PC-3 (cell line): ENCODE results near the gene CBX2. TPM values are rescaled to one million over a fixed set of nuclear protein-coding genes. Genes with fewer than 3 reads are reported as not detected.

Experiments used
- ATAC-seq: fragments of 200-7000 bp; cut with Tn5 transposase; 2 replicates; pipeline ENCODE4 v1.9.1; 2020; ENCODE audit warnings: mild to moderate bottlenecking, moderate library complexity
- BruUV-seq: library from RNA; stranded (reverse); fragments of 400-500 nt; replicated peaks from 2 replicates; lab custom pipeline; 2021; lab: Mats Ljungman, UMichigan
- CTCF ChIA-PET: fragments of 300-600 bp; sonication (Branson Sonifier 250); formaldehyde crosslinking; loops from one replicate; lab custom pipeline; 2022; ENCODE audit warnings: antibody characterized with exemption; lab: Charles Lee
- POLR2A ChIA-PET: fragments of 300-600 bp; sonication (Branson Sonifier 250); formaldehyde crosslinking; loops from one replicate; lab custom pipeline; 2022; ENCODE audit warnings: antibody characterized with exemption; ENCODE audit not compliant: unreplicated experiment; lab: Charles Lee
- DNase-seq: peaks from one replicate; pipeline ENCODE4 v3.0.0-alpha.2; 2015
- H2AFZ ChIP-seq: fragments of 300-600 bp; sonication (generic); 2 replicates; pipeline ENCODE4 v1.6.0; 2016; ENCODE audit warnings: antibody characterized with exemption, low read length
- H3F3A ChIP-seq: fragments of 300-600 bp; sonication (generic); one replicate; pipeline ENCODE4 v1.6.0; 2017; ENCODE audit warnings: antibody characterized with exemption, low read length, control low read depth, mild to moderate bottlenecking; ENCODE audit not compliant: unreplicated experiment
- H3K27ac ChIP-seq: fragments of 300-600 bp; sonication (generic); 2 replicates; pipeline ENCODE4 v1.5.1; 2016; ENCODE audit warnings: mild to moderate bottlenecking, low read length
- H3K27me3 ChIP-seq: fragments of 300-600 bp; sonication (generic); 2 replicates; pipeline ENCODE4 v1.6.1; 2016; ENCODE audit warnings: low read length, mixed read lengths
- H3K36me3 ChIP-seq: fragments of 300-600 bp; sonication (generic); 2 replicates; pipeline ENCODE4 v1.6.1; 2016; ENCODE audit warnings: low read depth, mixed run types, low read length, mixed read lengths
- H3K4me1 ChIP-seq: fragments of 300-600 bp; sonication (generic); 2 replicates; pipeline ENCODE4 v1.5.1; 2016; ENCODE audit warnings: low read length; ENCODE audit not compliant: insufficient read depth
- H3K4me2 ChIP-seq: fragments of 300-600 bp; sonication (generic); 2 replicates; pipeline ENCODE4 v1.6.0; 2016; ENCODE audit warnings: low read length
- H3K4me3 ChIP-seq: fragments of 300-600 bp; sonication (generic); 2 replicates; pipeline ENCODE4 v1.5.1; 2016; ENCODE audit warnings: mild to moderate bottlenecking, low read length, mixed read lengths
- H3K79me2 ChIP-seq: fragments of 300-600 bp; sonication (generic); 2 replicates; pipeline ENCODE4 v1.6.1; 2017; ENCODE audit warnings: low read length, mixed read lengths
- H3K9ac ChIP-seq: fragments of 300-600 bp; sonication (generic); 2 replicates; pipeline ENCODE4 v1.6.0; 2016; ENCODE audit warnings: mild to moderate bottlenecking, low read length
- H3K9me2 ChIP-seq: fragments of 300-600 bp; sonication (generic); replicated peaks from 2 replicates; pipeline ENCODE4 v1.6.1; 2016; ENCODE audit warnings: mixed run types, low read length, mixed read lengths
- H3K9me3 ChIP-seq: fragments of 300-600 bp; sonication (generic); 2 replicates; pipeline ENCODE4 v1.6.1; 2016; ENCODE audit warnings: low read length, mixed read lengths
- H4K20me1 ChIP-seq: fragments of 300-600 bp; sonication (generic); 2 replicates; pipeline ENCODE4 v1.6.1; 2016; ENCODE audit warnings: low read length, mixed read lengths
- EZH2 ChIP-seq: fragments of 300-600 bp; sonication (generic); IDR thresholded peaks from one replicate; pipeline ENCODE4 v1.6.1; 2017; ENCODE audit warnings: antibody characterized with exemption, mild to moderate bottlenecking, low read length; ENCODE audit not compliant: unreplicated experiment
- EZH2phosphoT487 ChIP-seq: fragments of 300-600 bp; sonication (generic); IDR thresholded peaks from 2 replicates; pipeline ENCODE4 v1.6.1; 2018; ENCODE audit warnings: mild to moderate bottlenecking, antibody characterized with exemption, low read length, borderline replicate concordance
- intact Hi-C: fragments of 100-400 bp; cut with micrococcal nuclease; formaldehyde crosslinking; loops from 2 replicates; pipeline ENCODE4 v1.9.0; 2023
- total RNA-seq: library from RNA; depleted of rRNA; stranded (reverse); fragments of >200 nt; gene quantifications from 2 replicates; pipeline ENCODE4 v1.2.3, GENCODE V29; 2014
- TF ChIP-seq, protein P1 (sequence below): fragments of 300-600 bp; sonication (generic); conservative IDR thresholded peaks from 2 replicates; pipeline ENCODE4 v1.5.1; 2017; ENCODE audit warnings: antibody characterized with exemption, low read depth, mild to moderate bottlenecking, low read length

CBX2 gene
- total RNA-seq, 1 experiment from 2014 or later = 39.2 TPM

DNA sequence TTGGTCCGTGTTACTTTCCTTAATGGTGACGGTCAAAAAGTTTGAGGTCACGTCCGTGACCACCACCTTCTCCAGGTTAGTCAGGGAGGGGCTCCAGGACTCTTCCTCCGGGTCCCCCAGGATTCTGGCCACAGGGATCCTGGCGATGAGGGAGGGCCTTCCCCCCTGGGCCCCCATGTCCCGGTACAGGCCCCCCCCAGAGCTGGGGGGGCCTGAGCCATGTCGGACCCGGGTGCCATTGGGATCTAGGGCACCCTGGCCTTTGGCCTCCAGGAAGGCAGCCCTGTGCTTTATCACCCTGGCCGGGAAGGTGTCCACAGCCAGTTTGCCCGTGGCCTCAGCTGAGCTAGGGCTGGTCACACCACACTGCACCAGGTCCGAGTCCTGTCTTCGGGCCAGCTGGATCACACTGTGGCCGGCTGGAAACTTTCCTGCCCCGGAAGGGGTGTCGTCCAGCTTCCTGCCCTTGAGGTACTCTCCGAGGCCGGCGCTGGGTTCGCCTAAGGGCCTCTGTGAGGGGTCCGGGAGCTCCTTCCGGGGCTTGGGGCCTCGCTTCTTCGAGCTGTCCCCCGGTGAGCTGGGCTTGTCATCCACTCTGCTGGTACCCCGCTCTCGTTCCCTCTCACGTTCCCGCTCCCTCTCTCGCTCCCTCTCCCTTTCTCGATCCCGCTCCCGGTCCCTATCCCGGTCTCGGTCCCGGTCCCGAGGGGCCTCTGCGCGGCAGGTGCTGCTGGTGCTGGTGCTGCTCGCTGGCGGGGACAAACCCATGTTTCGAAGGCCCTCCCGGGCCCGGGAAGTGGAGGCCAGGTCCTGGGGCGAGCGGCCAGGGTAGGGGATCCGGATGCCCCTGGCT, 16.9 kb downstream of the CBX2 start:
- ATAC-seq = no peak
- no peak for DNase-seq
- H3K36me3 ChIP-seq = 0 out of 2 replicates have a peak, but pooled peaks cover 6% of the 10 kb centered on the region
- no peaks in the 10 kb centered on the region for H3K9me3 ChIP-seq
- peaks cover 3% of the 10 kb centered on the region; the same call in 1 of the 2 replicates for H4K20me1 ChIP-seq
- peaks cover 31% of the 10 kb centered on the region for H3K27me3 ChIP-seq
- H2AFZ ChIP-seq = no peak overlapping the region
- H3K9me2 ChIP-seq = no peaks in the 10 kb centered on the region
- ChIA-PET POLR2A (no interaction called here), CTCF (no interaction called here)
- H3K27ac ChIP-seq = no peak overlapping the region
- no peak overlapping the region for H3K4me3 ChIP-seq
- H3K4me2 ChIP-seq = no peak overlapping the region
- no peak overlapping the region for H3K9ac ChIP-seq
- H3F3A ChIP-seq = no peaks in the 10 kb centered on the region
- intact Hi-C loops = loop anchor here (5.0 kb wide), 2 partner anchors 47 to 122 kb away; no protein-coding TSS in a partner anchor
- peaks cover 34% of the 10 kb centered on the region for H3K4me1 ChIP-seq
- no TSS peak for BruUV-seq
- TF ChIP-seq EZH2phosphoT487 (no peak), EZH2 (no peak)
- TF ChIP-seq, protein P1, sequence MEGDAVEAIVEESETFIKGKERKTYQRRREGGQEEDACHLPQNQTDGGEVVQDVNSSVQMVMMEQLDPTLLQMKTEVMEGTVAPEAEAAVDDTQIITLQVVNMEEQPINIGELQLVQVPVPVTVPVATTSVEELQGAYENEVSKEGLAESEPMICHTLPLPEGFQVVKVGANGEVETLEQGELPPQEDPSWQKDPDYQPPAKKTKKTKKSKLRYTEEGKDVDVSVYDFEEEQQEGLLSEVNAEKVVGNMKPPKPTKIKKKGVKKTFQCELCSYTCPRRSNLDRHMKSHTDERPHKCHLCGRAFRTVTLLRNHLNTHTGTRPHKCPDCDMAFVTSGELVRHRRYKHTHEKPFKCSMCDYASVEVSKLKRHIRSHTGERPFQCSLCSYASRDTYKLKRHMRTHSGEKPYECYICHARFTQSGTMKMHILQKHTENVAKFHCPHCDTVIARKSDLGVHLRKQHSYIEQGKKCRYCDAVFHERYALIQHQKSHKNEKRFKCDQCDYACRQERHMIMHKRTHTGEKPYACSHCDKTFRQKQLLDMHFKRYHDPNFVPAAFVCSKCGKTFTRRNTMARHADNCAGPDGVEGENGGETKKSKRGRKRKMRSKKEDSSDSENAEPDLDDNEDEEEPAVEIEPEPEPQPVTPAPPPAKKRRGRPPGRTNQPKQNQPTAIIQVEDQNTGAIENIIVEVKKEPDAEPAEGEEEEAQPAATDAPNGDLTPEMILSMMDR = no peak
- peaks cover 22% of the 10 kb centered on the region for H3K79me2 ChIP-seq

- CTCF ChIA-PET = interaction anchor here (1.0 to 1.4 kb wide), 2 partner anchors 13 to 87 kb away, joined by 4 to 6 read pairs; no protein-coding TSS in a partner anchor
- no peaks in the 10 kb centered on the region for H3F3A ChIP-seq
- H3K27me3 ChIP-seq = peaks cover 33% of the 10 kb centered on the region
- TF ChIP-seq EZH2phosphoT487 = no peak
- TF ChIP-seq EZH2 = no peak
- TF ChIP-seq, protein P1 = no peak
- 0 out of 2 replicates have a peak, but pooled peaks cover 6% of the 10 kb centered on the region for H3K36me3 ChIP-seq
- no peaks in the 10 kb centered on the region for H3K9me3 ChIP-seq
- peaks cover 22% of the 10 kb centered on the region for H3K79me2 ChIP-seq
- POLR2A ChIA-PET = interaction anchor here (0.6 kb wide), 1 partner anchor 23 kb away, joined by 3 read pairs; no protein-coding TSS in a partner anchor
- TSS peak; percentile 88 for BruUV-seq
- intact Hi-C loops = loop anchor here (2.0 to 5.0 kb wide), 2 partner anchors 17 to 46 kb away; partner anchors contain the start of gene CBX2
- ATAC-seq (no peak), DNase-seq (no peak)
- no peaks in the 10 kb centered on the region for H3K9me2 ChIP-seq
- H3K4me3 ChIP-seq = peak overlapping the region; percentile 76
- peaks cover 37% of the 10 kb centered on the region for H3K4me1 ChIP-seq
- H3K9ac ChIP-seq = peak overlapping the region; percentile 91
- peaks cover 3% of the 10 kb centered on the region; the same call in 1 of the 2 replicates for H4K20me1 ChIP-seq
- H3K27ac ChIP-seq = no peak overlapping the region
- H2AFZ ChIP-seq = peak overlapping the region; percentile 76; the same call in 1 of the 2 replicates
- peak overlapping the region; percentile 91 for H3K4me2 ChIP-seq
Measured at GRCh38 chr17:79795795-79796443, 18.0 kb downstream of the CBX2 start.
